Neural crest cell (in vitro differentiated cells): ENCODE data around the gene SMAD4. TPM values are rescaled to one million over a fixed set of nuclear protein-coding genes. Genes with fewer than 3 reads are reported as not detected.

Experiments
- DNase-seq: peaks from one replicate; pipeline ENCODE4 v3.0.0; 2021; ENCODE audit warnings: low read depth, mixed read lengths, low spot score
- H3K27ac Mint-ChIP-seq: one replicate; pipeline ENCODE4 v1.8.0; 2021; ENCODE audit warnings: mild to moderate bottlenecking, mixed read lengths; ENCODE audit not compliant: unreplicated experiment
- H3K27me3 Mint-ChIP-seq: 2 replicates; pipeline ENCODE4 v1.8.0; 2021; ENCODE audit warnings: low read depth, mild to moderate bottlenecking, mixed read lengths
- H3K36me3 Mint-ChIP-seq: 2 replicates; pipeline ENCODE4 v1.8.0; 2021; ENCODE audit warnings: low read depth, mild to moderate bottlenecking, mixed read lengths
- H3K4me1 Mint-ChIP-seq: 2 replicates; pipeline ENCODE4 v1.8.0; 2021; ENCODE audit warnings: mixed read lengths
- H3K4me3 Mint-ChIP-seq: one replicate; pipeline ENCODE4 v1.8.0; 2021; ENCODE audit warnings: mild to moderate bottlenecking, mixed read lengths
- H3K9me3 Mint-ChIP-seq: 2 replicates; pipeline ENCODE4 v1.8.0; 2021; ENCODE audit warnings: mixed read lengths
- total RNA-seq: library from RNA; stranded (reverse); gene quantifications from 2 replicates; pipeline ENCODE4 v1.2.1, GENCODE V29; 2021
- TF ChIP-seq, protein P1 (sequence below): fragments of 200-600 bp; sonication (generic); conservative IDR thresholded peaks from 2 replicates; pipeline ENCODE4 v1.5.0; 2021; ENCODE audit warnings: antibody characterized with exemption, mild to moderate bottlenecking

The SMAD4 gene
- total RNA-seq, 1 donor from 2014 or later, result 151 TPM

- TF ChIP-seq, protein P1, sequence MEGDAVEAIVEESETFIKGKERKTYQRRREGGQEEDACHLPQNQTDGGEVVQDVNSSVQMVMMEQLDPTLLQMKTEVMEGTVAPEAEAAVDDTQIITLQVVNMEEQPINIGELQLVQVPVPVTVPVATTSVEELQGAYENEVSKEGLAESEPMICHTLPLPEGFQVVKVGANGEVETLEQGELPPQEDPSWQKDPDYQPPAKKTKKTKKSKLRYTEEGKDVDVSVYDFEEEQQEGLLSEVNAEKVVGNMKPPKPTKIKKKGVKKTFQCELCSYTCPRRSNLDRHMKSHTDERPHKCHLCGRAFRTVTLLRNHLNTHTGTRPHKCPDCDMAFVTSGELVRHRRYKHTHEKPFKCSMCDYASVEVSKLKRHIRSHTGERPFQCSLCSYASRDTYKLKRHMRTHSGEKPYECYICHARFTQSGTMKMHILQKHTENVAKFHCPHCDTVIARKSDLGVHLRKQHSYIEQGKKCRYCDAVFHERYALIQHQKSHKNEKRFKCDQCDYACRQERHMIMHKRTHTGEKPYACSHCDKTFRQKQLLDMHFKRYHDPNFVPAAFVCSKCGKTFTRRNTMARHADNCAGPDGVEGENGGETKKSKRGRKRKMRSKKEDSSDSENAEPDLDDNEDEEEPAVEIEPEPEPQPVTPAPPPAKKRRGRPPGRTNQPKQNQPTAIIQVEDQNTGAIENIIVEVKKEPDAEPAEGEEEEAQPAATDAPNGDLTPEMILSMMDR, result no peak
- Mint-ChIP-seq H3K4me3 (no peak overlapping the region), H3K27me3 (no peaks in the 10 kb centered on the region), H3K27ac (no peak overlapping the region), H3K9me3 (peaks cover 18% of the 10 kb centered on the region), H3K36me3 (peaks cover 62% of the 10 kb centered on the region), H3K4me1 (peaks cover 11% of the 10 kb centered on the region)
- DNase-seq, result no peak
These were observed 52.7 kb downstream of the SMAD4 start for GRCh38 chr18:51082571-51083267.

DNA sequence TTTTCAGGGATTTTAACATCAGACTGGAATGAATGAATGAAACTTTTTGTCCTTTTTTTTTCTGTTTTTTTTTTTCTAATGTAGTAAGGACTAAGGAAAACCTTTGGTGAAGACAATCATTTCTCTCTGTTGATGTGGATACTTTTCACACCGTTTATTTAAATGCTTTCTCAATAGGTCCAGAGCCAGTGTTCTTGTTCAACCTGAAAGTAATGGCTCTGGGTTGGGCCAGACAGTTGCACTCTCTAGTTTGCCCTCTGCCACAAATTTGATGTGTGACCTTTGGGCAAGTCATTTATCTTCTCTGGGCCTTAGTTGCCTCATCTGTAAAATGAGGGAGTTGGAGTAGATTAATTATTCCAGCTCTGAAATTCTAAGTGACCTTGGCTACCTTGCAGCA lies 53.4 kb downstream of the SMAD4 start:
- H3K36me3 Mint-ChIP-seq, result peaks cover 65% of the 10 kb centered on the region
- no peak overlapping the region for H3K4me3 Mint-ChIP-seq
- H3K27ac Mint-ChIP-seq, result no peak overlapping the region
- DNase-seq, result no peak
- TF ChIP-seq, protein P1, result no peak
- no peaks in the 10 kb centered on the region for H3K27me3 Mint-ChIP-seq
- H3K9me3 Mint-ChIP-seq, result peaks cover 25% of the 10 kb centered on the region
- peaks cover 11% of the 10 kb centered on the region for H3K4me1 Mint-ChIP-seq

DNA sequence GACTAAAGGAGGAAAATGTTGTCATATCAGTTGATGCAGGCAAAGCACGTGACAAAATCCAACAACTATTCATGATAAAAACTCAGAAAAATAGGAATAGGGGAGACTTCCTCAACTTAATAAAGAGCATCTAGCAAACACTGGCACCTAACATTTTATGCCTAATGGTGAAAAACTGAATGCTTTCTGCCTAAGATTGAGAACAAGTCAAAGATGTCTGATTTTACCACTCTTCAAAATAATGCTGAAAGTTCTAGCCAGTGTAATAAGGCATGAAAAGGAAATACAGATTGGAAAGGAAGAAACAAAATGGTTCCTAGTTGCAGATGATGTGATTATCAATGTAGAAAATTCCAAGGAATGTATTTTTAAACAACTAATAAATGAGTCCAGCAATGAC lies 58.4 kb downstream of the SMAD4 start:
- Mint-ChIP-seq H3K27ac (no peak overlapping the region), H3K9me3 (peaks cover 35% of the 10 kb centered on the region), H3K36me3 (peaks cover 58% of the 10 kb centered on the region), H3K4me1 (no peaks in the 10 kb centered on the region), H3K27me3 (no peaks in the 10 kb centered on the region), H3K4me3 (no peak overlapping the region)
- no peak for DNase-seq
- TF ChIP-seq, protein P1, result no peak

DNA sequence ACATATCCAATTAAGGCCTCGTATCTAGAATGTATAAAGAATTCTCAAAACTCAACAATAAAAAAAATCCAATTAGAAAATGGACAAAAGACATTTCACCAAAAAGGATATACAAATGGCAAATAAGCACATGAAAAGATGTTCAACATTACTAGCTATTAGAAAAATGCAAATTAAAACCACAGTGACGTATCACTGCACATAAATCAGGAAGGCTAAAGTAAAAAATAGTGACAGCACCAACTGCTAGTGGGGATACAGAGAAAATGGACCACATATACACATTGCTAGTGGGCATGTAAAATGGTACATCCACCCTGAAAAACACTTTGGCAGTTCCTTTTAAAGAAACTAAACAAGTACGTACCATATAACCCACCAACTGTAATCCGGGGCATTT lies 59.7 kb downstream of the SMAD4 start:
- TF ChIP-seq, protein P1, result no peak
- Mint-ChIP-seq H3K36me3 (peaks cover 54% of the 10 kb centered on the region), H3K9me3 (peaks cover 41% of the 10 kb centered on the region), H3K27ac (no peak overlapping the region), H3K27me3 (no peaks in the 10 kb centered on the region), H3K4me1 (no peaks in the 10 kb centered on the region), H3K4me3 (no peak overlapping the region)
- no peak for DNase-seq

DNA sequence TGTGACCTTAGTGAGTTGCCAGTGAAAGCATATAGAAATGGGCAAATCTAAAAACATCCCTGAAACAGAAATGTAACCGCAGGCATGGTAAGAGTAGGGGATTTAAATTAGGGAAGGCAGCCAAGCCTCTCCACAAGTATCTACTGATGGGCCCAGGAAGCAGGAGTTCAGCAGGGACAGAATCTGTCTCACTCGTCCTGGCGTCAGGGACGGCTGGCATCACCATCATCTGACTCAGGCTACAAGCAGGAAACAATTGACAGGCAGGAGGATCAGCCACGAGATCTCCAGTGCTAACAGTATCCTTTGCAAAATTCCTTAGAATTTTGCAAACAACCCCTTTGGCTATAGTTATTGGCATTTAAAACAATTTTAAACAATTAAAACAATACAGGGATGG lies 61.3 kb downstream of the SMAD4 start:
- H3K27me3 Mint-ChIP-seq, result no peaks in the 10 kb centered on the region
- no peak overlapping the region for H3K4me3 Mint-ChIP-seq
- H3K36me3 Mint-ChIP-seq, result peaks cover 50% of the 10 kb centered on the region
- H3K9me3 Mint-ChIP-seq, result peaks cover 35% of the 10 kb centered on the region
- peak overlapping the region; percentile 32 for H3K27ac Mint-ChIP-seq
- H3K4me1 Mint-ChIP-seq, result no peaks in the 10 kb centered on the region
- DNase-seq, result no peak
- TF ChIP-seq, protein P1, result no peak
